Lung (tissue), 12 donors: ENCODE results near the gene PRDM10. TPM values are rescaled to one million over a fixed set of nuclear protein-coding genes. Genes with fewer than 3 reads are reported as not detected.
"Not testable (repeated sequence)": the region's sequence is repeated elsewhere in the genome, so short reads cannot be mapped to it uniquely, and the experiment has no call there.

ENCODE experiments used
- ATAC-seq: fragments of 200-7000 bp; cut with Tn5 transposase; one replicate; pipeline ENCODE4 v1.9.1; 2020; ENCODE audit warnings: moderate number of reproducible peaks; ENCODE audit not compliant: insufficient read depth, low FRiP score
- DNase-seq, 3 donors: peaks; one replicate each; pipeline ENCODE4 v3.0.0-alpha.2; 2013 to 2017
- H3K27ac ChIP-seq, 2 donors: one replicate each; pipeline ENCODE4 v1.5.1; 2013; ENCODE audit warnings: mild to moderate bottlenecking in 2 of 2, moderate library complexity in 2 of 2, control low read depth in 1 of 2, inconsistent platforms in 1 of 2, low read depth in 1 of 2, low read length in 1 of 2
- H3K27me3 ChIP-seq, 3 donors: one replicate each; pipeline ENCODE4 v1.5.1; 2013; ENCODE audit warnings: low read length in 2 of 3; ENCODE audit not compliant: control insufficient read depth in 3 of 3, insufficient read depth in 3 of 3
- H3K36me3 ChIP-seq, 4 donors: one replicate each; pipeline ENCODE4 v1.5.1; 2013; ENCODE audit warnings: low read length in 4 of 4, mild to moderate bottlenecking in 1 of 4, moderate library complexity in 1 of 4; ENCODE audit not compliant: control insufficient read depth in 4 of 4, insufficient read depth in 4 of 4
- H3K4me1 ChIP-seq, 5 donors: one replicate each; pipeline ENCODE4 v1.5.1; 2013; ENCODE audit warnings: low read length in 5 of 5, mild to moderate bottlenecking in 2 of 5, moderate library complexity in 1 of 5; ENCODE audit not compliant: control insufficient read depth in 5 of 5, insufficient read depth in 5 of 5
- H3K4me3 ChIP-seq: one replicate; pipeline ENCODE4 v1.5.1; 2013; ENCODE audit warnings: mild to moderate bottlenecking, control low read depth, moderate library complexity
- H3K9ac ChIP-seq, 2 donors: one replicate each; pipeline ENCODE4 v1.5.1; 2013; ENCODE audit warnings: low read length in 2 of 2, control low read depth in 1 of 2; ENCODE audit not compliant: insufficient read depth in 1 of 2
- H3K9me3 ChIP-seq, 4 donors: one replicate each; pipeline ENCODE4 v1.5.1; 2013; ENCODE audit warnings: low read length in 3 of 4, mild to moderate bottlenecking in 1 of 4, moderate library complexity in 1 of 4; ENCODE audit not compliant: control insufficient read depth in 4 of 4, insufficient read depth in 3 of 4
- WGBS, 2 donors: extraction: QIAGEN DNeasy Blood & Tissue Kit; methylation state at CpG; one replicate each; pipeline ENCODE4 v1.1.7; 2013; 5-methylcytosine and 5-hydroxymethylcytosine counted together
- polyA plus RNA-seq, 2 donors: library from polyadenylated mRNA; stranded (reverse); fragments of 200-250 nt; gene quantifications; one replicate each; pipeline ENCODE4 v1.2.1, GENCODE V29; 2013
- total RNA-seq, 2 donors: library from RNA; depleted of rRNA in 1 of 2; stranded (reverse); fragments of >200 nt in 1 of 2; gene quantifications; one replicate each; pipeline ENCODE4 v1.2.1, GENCODE V29; 2014 to 2021
- TF ChIP-seq, protein P1 (sequence below): IDR thresholded peaks from 2 replicates; pipeline ENCODE4 v1.5.1; 2012; ENCODE audit warnings: mild to moderate bottlenecking; ENCODE audit errors: control extremely low read depth, extremely low read depth
- donor health status: control.
- donor health status: control.
- donor health status: Bipolar disorder and iron deficiency.
- donor health status: healthy.
- donor health status: DM: yes; HTN: yes; CAD: no.

The PRDM10 gene
- total and polyA plus RNA-seq, 4 donors = 2.3 to 19.0 (median 5.7) TPM

DNA sequence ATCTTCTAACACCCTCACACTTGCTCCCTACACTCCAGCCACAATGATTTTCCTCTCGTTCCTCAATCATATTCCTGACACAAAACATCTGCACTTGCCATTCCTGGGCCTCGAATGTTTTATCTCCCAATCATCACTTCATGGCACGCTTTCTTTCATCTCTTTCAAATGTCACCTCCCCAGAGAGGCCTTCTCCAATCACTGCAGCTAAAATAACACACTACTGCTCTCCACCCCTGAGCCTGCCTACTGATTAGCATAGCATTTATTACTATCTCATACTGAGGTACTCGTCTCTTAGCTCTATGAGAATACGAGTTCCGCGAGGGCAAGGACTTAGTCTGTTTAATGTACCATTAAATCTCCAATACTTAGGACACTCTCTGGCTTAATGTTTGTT, 130.7 kb downstream of the PRDM10 start:
- Histone ChIP-seq H3K9me3 (peaks cover 0 to 1% (median 0%) of the 10 kb centered on the region in 4 donors), H3K27ac (no peak overlapping the region), H3K9ac (no peak overlapping the region), H3K27me3 (no peaks in the 10 kb centered on the region), H3K4me3 (no peak overlapping the region), H3K4me1 (no peaks in the 10 kb centered on the region), H3K36me3 (peaks cover 49 to 75% (median 63%) of the 10 kb centered on the region in 4 donors)
- no peak for DNase-seq
- no peak for ATAC-seq
- WGBS, 2 donors = 84 to 90% methylated on average over 7 of the region's 7 CpGs
- TF ChIP-seq, protein P1, sequence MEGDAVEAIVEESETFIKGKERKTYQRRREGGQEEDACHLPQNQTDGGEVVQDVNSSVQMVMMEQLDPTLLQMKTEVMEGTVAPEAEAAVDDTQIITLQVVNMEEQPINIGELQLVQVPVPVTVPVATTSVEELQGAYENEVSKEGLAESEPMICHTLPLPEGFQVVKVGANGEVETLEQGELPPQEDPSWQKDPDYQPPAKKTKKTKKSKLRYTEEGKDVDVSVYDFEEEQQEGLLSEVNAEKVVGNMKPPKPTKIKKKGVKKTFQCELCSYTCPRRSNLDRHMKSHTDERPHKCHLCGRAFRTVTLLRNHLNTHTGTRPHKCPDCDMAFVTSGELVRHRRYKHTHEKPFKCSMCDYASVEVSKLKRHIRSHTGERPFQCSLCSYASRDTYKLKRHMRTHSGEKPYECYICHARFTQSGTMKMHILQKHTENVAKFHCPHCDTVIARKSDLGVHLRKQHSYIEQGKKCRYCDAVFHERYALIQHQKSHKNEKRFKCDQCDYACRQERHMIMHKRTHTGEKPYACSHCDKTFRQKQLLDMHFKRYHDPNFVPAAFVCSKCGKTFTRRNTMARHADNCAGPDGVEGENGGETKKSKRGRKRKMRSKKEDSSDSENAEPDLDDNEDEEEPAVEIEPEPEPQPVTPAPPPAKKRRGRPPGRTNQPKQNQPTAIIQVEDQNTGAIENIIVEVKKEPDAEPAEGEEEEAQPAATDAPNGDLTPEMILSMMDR = no peak

DNA sequence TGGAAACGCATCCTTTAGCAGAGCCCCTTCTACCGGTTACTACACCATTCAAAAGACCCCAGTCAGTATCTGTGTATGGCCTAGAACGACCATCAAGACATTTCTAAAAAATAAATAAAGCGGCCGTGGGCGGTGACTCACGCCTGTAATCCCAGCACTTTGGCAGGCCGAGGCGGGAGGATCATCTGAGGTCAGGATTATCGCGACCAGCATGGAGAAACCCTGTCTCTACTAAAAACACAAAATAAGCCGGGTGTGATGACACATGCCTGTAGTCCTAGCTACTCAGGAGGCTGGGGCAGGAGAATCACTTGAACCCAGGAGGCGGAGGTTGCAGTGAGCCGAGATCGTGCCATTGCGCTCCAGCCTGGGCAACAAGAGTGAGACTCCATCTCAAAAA, 134.0 kb downstream of the PRDM10 start:
- DNase-seq, H3K9me3 ChIP-seq, H3K4me3 ChIP-seq, H3K27me3 ChIP-seq, H3K9ac ChIP-seq, ATAC-seq, H3K4me1 ChIP-seq, H3K27ac ChIP-seq: not testable (repeated sequence)
- H3K36me3 ChIP-seq = peaks cover 40 to 78% (median 65%) of the 10 kb centered on the region in 4 donors
- 93 to 95% methylated on average over 16 of the region's 16 CpGs for WGBS, 2 donors

DNA sequence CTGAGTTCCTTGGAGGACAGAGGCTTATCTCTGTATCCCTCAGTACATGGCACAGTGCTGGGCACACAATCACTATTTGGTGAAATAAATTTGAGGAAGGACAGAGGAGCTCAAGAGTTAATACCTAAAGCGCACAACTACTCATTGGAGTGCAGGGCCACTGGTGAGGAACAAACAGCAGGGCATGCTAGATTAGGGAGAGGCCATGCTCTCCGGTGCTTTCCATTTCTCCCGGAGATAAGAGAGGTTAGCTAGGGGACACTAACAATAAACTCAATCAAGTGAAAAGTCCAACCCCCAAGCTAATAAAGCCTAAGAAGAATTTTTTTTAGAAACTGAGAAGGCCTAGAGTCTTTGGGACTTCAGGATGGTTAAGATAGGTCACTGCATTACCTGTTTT, 136.3 kb downstream of the PRDM10 start:
- Histone ChIP-seq H3K27me3 (no peaks in the 10 kb centered on the region), H3K9me3 (peaks cover 0 to 2% (median 0%) of the 10 kb centered on the region in 4 donors), H3K36me3 (peaks cover 26 to 64% (median 46%) of the 10 kb centered on the region in 4 donors), H3K9ac (no peak overlapping the region), H3K27ac (no peak overlapping the region), H3K4me1 (peaks cover 0 to 5% (median 0%) of the 10 kb centered on the region in 5 donors), H3K4me3 (no peak overlapping the region)
- TF ChIP-seq, protein P1 = no peak
- WGBS, 2 donors = 77 to 83% methylated on average over 3 of the region's 3 CpGs
- no peak for DNase-seq
- ATAC-seq = no peak

DNA sequence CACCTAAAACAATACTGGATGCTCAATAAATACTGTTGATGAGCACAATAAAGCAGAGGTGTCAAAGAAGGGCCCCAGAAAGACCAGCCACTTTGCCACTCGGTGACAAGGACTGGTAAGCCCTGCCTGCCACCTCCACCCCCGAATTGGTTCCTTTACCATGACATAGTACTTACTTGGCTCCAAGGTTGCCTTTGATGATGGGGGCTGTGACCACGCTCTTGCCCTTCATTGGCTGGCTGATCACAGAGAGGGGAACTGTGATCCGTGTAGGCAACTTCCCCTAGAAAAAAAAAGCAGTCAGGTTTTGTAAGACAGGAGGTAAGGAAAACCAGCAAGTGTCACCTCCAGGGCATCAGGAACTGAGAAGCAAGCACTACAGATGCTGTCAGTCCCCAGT, 136.9 kb downstream of the PRDM10 start:
- no peaks in the 10 kb centered on the region for H3K27me3 ChIP-seq
- H3K4me3 ChIP-seq = no peak overlapping the region
- peaks cover 0 to 2% (median 0%) of the 10 kb centered on the region in 4 donors for H3K9me3 ChIP-seq
- DNase-seq (no peak), ATAC-seq (no peak)
- 74 to 85% methylated on average over 4 of the region's 4 CpGs for WGBS, 2 donors
- no peak overlapping the region for H3K9ac ChIP-seq
- no peak overlapping the region for H3K27ac ChIP-seq
- H3K36me3 ChIP-seq = peaks cover 22 to 60% (median 43%) of the 10 kb centered on the region in 4 donors
- H3K4me1 ChIP-seq = peaks cover 0 to 5% (median 0%) of the 10 kb centered on the region in 5 donors
- TF ChIP-seq, protein P1 = no peak
